ENCODE measurements around the gene IL4.

The IL4 gene

GRCh38 chr5:132658381-132659302 is 15.1 kb upstream of the IL4 start:
- no peak for DNase-seq

- no peak for DNase-seq
These were observed 13.9 kb upstream of the IL4 start for GRCh38 chr5:132659598-132660493.

- no peak for DNase-seq
These were observed 12.4 kb upstream of the IL4 start for GRCh38 chr5:132661231-132662003.

GRCh38 chr5:132662004-132662401 is 11.8 kb upstream of the IL4 start:
- DNase-seq = no peak

GRCh38 chr5:132662925-132663770 is 10.6 kb upstream of the IL4 start:
- DNase-seq = no peak

GRCh38 chr5:132663771-132664695 is 9.8 kb upstream of the IL4 start:
- no peak for DNase-seq

- DNase-seq = no peak
These were observed 9.0 kb upstream of the IL4 start for GRCh38 chr5:132664696-132665209.

GRCh38 chr5:132665574-132666080 is 8.2 kb upstream of the IL4 start:
- no peak for DNase-seq

GRCh38 chr5:132666310-132667123 is 7.3 kb upstream of the IL4 start:
- DNase-seq = no peak

- DNase-seq = no peak
These were observed 6.5 kb upstream of the IL4 start for GRCh38 chr5:132667309-132667708.

GRCh38 chr5:132667761-132668705 is 5.8 kb upstream of the IL4 start:
- no peak for DNase-seq

GRCh38 chr5:132668706-132669454 is 4.9 kb upstream of the IL4 start:
- DNase-seq = no peak

- DNase-seq = no peak
These were observed 4.4 kb upstream of the IL4 start for GRCh38 chr5:132669455-132669820.

GRCh38 chr5:132669966-132670882 is 3.6 kb upstream of the IL4 start:
- no peak for DNase-seq

- no peak for DNase-seq
These were observed 2.8 kb upstream of the IL4 start for GRCh38 chr5:132671000-132671399.

GRCh38 chr5:132673488-132673887 is 301 bp upstream of the IL4 start:
- DNase-seq = no peak

Measured in GF-D8 (cell line).